Measurements from ENCODE around the gene PREX1. TPM values are rescaled to one million over a fixed set of nuclear protein-coding genes. Genes with fewer than 3 reads are reported as not detected.
"Not testable (repeated sequence)": the region's sequence is repeated elsewhere in the genome, so short reads cannot be mapped to it uniquely, and the experiment has no call there.

PREX1 gene
- total RNA-seq, 1 experiment from 2014 or later, result not detected

GRCh38 chr20:48829940-48830339 lies 2.1 kb upstream of the PREX1 start:
- POLR2A ChIA-PET, result no interaction called here
- no peaks in the 10 kb centered on the region for H3K9me3 Mint-ChIP-seq (ENCODE audit: unreplicated experiment)
- H3K36me3 Mint-ChIP-seq (ENCODE audit: insufficient read depth, unreplicated experiment), result no peaks in the 10 kb centered on the region
- no TSS peak for BruUV-seq (replicated peaks)
- H3K27me3 Mint-ChIP-seq (ENCODE audit: insufficient read depth, unreplicated experiment), result peaks cover 13% of the 10 kb centered on the region
- no peaks in the 10 kb centered on the region for H3K4me1 Mint-ChIP-seq (ENCODE audit: insufficient read depth, unreplicated experiment)
- CTCF ChIA-PET, result no interaction called here
- DNase-seq (ENCODE audit: unreplicated experiment), result no peak
- H3K27ac Mint-ChIP-seq (ENCODE audit: low read depth, unreplicated experiment), result no peak overlapping the region
- H3K4me3 Mint-ChIP-seq (ENCODE audit: unreplicated experiment), result no peak overlapping the region
- TF ChIP-seq CTCF (IDR thresholded peaks at IDR 0.05; ENCODE audit: unreplicated experiment), result no peak
- intact Hi-C loops (cut with micrococcal nuclease), result no loop called here

- TF ChIP-seq CTCF (IDR thresholded peaks at IDR 0.05; ENCODE audit: unreplicated experiment), result no peak
- Mint-ChIP-seq H3K36me3 (ENCODE audit: insufficient read depth, unreplicated experiment) (no peaks in the 10 kb centered on the region), H3K9me3 (ENCODE audit: unreplicated experiment) (no peaks in the 10 kb centered on the region), H3K27me3 (ENCODE audit: insufficient read depth, unreplicated experiment) (peaks cover 10% of the 10 kb centered on the region), H3K4me3 (ENCODE audit: unreplicated experiment) (no peak overlapping the region), H3K4me1 (ENCODE audit: insufficient read depth, unreplicated experiment) (no peaks in the 10 kb centered on the region), H3K27ac (ENCODE audit: low read depth, unreplicated experiment) (no peak overlapping the region)
- POLR2A ChIA-PET, result no interaction called here
- no TSS peak for BruUV-seq (replicated peaks)
- no peak for DNase-seq (ENCODE audit: unreplicated experiment)
- CTCF ChIA-PET, result interaction anchor here (0.5 kb wide), 1 partner anchor 173 kb away, joined by 3 read pairs; no protein-coding TSS in a partner anchor
- intact Hi-C loops (cut with micrococcal nuclease), result no loop called here
These were observed 1.1 kb upstream of the PREX1 start for GRCh38 chr20:48828734-48829460.

- Mint-ChIP-seq H3K4me3 (ENCODE audit: unreplicated experiment) (no peak overlapping the region), H3K36me3 (ENCODE audit: insufficient read depth, unreplicated experiment) (no peaks in the 10 kb centered on the region), H3K9me3 (ENCODE audit: unreplicated experiment) (no peaks in the 10 kb centered on the region), H3K4me1 (ENCODE audit: insufficient read depth, unreplicated experiment) (no peaks in the 10 kb centered on the region), H3K27ac (ENCODE audit: low read depth, unreplicated experiment) (no peak overlapping the region), H3K27me3 (ENCODE audit: insufficient read depth, unreplicated experiment) (peaks cover 10% of the 10 kb centered on the region)
- BruUV-seq (replicated peaks), result no TSS peak
- intact Hi-C loops (cut with micrococcal nuclease), result no loop called here
- no peak for DNase-seq (ENCODE audit: unreplicated experiment)
- POLR2A ChIA-PET, result no interaction called here
- no peak for TF ChIP-seq CTCF (IDR thresholded peaks at IDR 0.05; ENCODE audit: unreplicated experiment)
- CTCF ChIA-PET, result no interaction called here
These were observed 672 bp downstream of the PREX1 start for GRCh38 chr20:48826883-48827771.

GRCh38 chr20:48826480-48826879 lies 1.3 kb downstream of the PREX1 start:
- H3K27ac Mint-ChIP-seq (ENCODE audit: low read depth, unreplicated experiment); CTCF ChIA-PET; H3K4me3 Mint-ChIP-seq (ENCODE audit: unreplicated experiment); intact Hi-C loops (cut with micrococcal nuclease); BruUV-seq (replicated peaks); DNase-seq (ENCODE audit: unreplicated experiment); H3K9me3 Mint-ChIP-seq (ENCODE audit: unreplicated experiment); H3K36me3 Mint-ChIP-seq (ENCODE audit: insufficient read depth, unreplicated experiment); H3K4me1 Mint-ChIP-seq (ENCODE audit: insufficient read depth, unreplicated experiment): not testable (repeated sequence)
- H3K27me3 Mint-ChIP-seq (ENCODE audit: insufficient read depth, unreplicated experiment), result peaks cover 10% of the 10 kb centered on the region
- POLR2A ChIA-PET, result interaction anchor here (0.6 kb wide), 1 partner anchor 65 kb away, joined by 3 read pairs; no protein-coding TSS in a partner anchor
